ENCODE measurements around the gene PIWIL4.
"Not testable (repeated sequence)": the region's sequence is repeated elsewhere in the genome, so short reads cannot be mapped to it uniquely, and the experiment has no call there.

The PIWIL4 gene

DNA sequence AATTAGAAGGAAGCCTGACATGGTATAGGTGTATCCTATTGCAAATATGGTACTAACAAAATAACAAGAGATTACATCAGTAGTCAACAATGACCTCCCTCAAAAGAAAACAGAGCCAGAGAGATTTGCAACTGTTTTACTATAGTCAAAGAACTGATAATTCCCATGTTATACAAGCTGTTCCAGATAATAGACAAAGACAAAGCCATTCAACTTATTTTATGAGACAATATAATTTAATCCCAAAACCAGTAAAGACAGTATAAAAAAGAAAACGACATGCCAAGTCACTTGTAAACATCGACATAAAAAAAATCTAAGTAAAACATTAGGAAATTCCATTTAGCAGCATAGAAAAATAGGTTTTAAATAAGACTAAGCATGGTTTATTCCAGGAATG lies 65.2 kb downstream of the PIWIL4 start:
- in situ Hi-C loops (cut with HindIII; ENCODE audit: low sequenced_read_pairs) = no loop called here

DNA sequence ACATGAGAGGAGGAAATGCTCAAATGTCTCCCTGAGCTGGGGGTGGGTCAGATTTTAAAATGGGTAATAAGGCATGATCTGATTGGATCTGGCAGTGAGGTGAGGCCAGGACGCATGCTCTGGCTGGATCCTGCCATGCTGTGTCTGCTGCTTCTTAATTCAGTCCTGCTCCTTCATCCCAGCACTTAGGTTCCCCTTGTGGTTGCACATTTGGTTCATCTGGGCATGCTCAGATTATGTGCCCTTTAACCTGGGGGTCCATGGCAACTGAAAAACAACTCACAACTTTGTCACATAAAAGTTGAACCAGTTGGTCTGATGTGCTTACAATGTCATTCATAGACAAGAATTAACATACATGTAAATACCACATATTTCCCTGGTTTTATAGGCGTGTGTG lies 67.9 kb downstream of the PIWIL4 start:
- in situ Hi-C loops (cut with HindIII; ENCODE audit: low sequenced_read_pairs) = no loop called here

DNA sequence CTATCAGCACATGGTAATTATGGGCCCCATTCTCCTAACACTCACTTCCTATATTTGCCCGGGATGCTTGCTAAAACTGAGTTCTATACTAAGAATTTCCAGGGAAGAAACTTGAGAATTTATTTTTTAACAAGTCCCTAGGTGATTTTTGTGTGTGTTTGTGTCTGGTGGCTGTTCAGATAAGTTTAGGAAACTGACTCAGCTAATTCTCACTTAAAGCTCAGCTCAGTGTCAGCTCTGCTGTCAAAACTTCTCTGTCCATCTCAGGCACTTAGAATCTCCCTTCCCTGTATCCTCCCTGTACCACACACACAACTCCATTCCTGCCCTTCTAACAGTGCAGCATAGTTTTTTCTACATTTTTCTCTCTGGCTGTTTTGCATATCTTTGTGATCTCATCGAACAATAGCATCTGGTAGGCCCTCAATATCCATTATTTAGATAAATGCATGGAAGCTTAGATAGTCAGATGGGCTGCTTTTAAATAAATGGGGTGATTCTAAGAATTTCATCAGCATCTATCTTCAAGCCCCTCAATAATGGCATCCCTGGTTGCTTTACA lies 69.3 kb downstream of the PIWIL4 start:
- in situ Hi-C loops (cut with HindIII; ENCODE audit: low sequenced_read_pairs) = no loop called here

DNA sequence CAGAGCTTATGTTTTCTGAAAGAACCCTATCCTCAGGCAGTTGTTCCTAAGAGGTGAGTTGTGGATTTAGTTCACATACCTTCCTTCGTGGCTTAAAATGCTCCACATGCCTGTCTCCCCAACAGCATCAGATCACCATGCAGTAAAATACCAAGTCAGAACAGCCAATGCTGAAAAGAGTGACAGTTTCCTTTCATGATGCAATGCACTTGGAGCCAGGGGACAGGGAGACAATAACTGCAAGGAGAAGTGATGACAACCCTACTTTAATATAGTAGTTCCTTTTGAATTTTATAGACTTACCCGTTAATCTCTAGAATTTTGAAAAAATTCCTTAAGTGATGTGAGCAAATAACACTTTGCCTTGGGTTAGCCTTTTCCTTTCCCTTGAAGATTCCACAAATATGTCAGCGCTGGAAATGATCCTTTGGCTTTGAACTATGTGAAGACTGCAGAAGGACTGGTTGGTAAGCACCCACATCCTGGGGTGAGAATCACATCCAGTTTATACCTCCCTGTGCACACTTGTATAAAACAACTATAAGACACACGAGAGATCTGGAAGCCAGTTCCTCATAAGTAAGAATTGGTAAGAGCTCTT lies 71.2 kb downstream of the PIWIL4 start:
- in situ Hi-C loops (cut with HindIII; ENCODE audit: low sequenced_read_pairs) = no loop called here

DNA sequence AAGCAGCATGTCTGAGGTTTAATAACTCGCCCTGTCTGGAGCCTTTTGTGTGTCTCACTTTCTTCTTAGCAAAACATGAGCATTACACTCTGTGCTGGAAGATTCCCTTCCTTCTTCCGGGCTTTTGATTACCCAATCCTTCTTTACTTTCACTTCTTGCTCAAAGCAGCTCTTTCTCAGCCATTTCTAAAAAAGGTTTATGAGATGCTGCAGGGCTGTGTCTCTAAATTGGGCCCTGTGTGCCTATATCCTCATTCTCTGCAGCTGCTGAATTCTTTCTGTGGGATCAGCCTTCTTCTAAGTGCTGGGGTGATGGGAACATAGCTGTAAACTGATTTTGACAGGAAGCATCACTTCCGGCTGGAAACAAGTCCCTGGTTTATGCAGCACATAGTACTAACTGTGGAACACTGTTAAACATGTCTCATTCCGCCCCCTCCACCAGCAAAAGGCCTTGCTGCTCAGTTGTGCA lies 71.8 kb downstream of the PIWIL4 start:
- in situ Hi-C loops (cut with HindIII; ENCODE audit: low sequenced_read_pairs) = no loop called here

DNA sequence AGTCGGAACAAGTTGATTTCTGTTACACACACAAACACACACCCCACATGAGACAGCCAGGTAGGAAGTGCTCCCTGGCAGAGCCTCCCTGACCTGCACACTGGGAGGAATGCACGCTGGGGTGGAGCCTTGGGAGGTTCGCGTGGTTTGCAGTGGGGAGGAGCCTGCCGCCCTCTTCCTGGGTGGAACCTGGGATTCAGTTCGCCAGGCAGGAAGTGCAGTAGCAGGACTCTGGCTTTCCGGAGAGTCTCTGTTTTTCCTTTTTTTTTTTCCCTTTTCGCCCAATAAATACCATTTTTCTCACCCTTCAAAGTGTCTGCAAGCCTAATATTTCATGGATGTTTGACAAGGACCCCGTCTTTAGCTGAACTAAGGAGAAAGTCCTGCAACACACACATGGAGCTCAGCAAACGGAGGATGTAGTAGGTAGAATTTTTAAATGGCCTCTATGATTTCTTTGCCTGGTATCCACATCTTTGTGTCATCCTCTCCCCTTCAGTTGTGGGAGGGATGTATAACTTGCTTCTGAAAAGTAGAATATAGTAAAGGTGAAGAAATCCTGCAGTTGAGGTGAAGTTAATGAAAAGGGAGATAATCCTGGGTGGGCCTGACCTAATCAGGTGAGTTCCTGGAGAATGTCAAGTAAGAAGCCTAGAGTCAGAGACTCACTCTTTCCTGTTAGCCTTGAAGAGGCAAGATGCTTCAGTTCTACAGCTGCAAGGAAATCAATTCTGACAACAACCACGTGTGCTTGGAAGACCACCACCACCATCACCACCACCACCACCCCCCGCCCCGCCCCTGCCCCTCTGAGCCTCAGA lies 72.9 kb downstream of the PIWIL4 start:
- in situ Hi-C loops (cut with HindIII; ENCODE audit: low sequenced_read_pairs) = no loop called here

DNA sequence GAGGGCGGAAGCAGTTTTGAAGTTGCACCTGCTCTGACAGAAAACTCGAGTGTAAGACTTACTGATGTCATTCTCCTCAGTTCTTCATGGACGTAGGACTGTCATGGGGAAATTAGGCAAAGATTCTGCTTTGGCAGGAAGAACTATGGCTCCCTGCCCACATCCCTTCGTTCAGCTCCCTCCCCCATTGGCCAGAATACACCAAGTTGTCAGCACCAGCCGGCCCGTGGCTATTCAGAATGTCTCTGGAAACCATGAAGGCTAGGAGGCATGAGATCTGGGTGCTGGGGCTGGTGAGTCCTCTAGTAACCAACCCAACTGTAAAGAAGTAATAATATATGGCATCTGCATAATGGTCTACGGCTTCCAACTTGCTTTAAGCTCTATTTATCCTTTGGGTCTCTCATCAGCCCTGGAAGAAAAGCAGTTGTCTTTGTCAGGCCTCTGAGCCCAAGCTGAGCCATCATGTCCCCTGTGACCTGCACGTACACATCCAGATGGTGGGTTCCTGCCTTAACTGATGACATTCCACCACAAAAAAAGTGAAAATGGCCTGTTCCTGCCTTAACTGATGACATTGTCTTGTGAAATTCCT lies 74.1 kb downstream of the PIWIL4 start:
- in situ Hi-C loops (cut with HindIII; ENCODE audit: low sequenced_read_pairs) = no loop called here

DNA sequence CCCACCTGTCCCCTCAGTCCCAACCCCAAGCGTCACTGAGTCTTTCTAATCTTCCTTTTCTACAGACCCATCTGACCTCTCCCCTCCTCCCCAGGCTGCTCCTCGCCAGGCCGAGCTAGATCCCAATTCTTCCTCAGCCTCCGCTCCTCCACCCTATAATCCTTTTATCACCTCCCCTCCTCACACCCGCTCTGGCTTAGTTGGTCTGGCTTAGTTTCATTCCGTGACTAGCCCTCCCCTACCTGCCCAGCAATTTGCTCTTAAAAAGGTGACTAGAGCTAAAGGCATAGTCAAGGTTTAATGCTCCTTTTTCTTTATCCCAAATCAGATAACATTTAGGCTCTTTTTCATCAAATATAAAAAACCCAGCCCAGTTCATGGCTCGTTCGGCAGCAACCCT lies 76.0 kb downstream of the PIWIL4 start:
- in situ Hi-C loops (cut with HindIII; ENCODE audit: low sequenced_read_pairs) = not testable (repeated sequence)

DNA sequence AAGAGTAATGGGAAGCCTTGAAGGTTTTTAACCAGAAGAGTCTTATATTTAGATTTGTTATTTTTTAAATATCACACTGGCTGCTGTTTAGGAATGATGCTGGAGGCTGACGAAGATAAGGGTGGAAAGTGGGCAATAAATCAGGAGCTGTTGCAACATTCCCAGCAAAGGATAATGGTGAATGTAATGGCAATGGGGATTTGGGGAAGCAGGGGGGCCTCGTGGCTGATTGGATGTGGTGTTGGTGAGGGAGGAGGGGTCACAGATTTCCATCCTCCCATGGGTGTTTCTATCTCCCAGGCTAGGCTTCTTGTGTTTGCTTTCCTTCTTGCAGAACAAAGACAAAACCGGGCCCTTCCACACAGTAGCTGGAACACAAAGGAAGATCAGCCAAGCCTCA lies 80.8 kb downstream of the PIWIL4 start:
- in situ Hi-C loops (cut with HindIII; ENCODE audit: low sequenced_read_pairs) = no loop called here

DNA sequence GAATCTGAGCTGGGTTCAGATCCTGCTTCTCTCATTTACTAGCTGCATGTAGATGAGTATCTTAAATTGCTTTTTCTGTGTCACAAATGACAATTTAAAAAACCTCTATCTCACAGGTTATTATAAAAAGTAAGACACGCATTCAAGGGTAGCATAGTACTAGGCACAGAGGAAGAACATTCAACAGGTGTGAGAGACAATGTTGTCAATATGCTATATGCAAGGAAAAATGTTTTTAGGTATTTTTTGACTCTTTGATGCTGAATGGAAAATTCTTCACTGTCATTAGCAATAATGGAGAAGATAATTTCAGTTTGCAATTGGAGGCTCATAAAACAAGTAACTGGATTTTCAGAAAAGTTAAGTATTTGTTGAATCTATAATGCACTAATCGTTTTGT lies 81.6 kb downstream of the PIWIL4 start:
- in situ Hi-C loops (cut with HindIII; ENCODE audit: low sequenced_read_pairs) = no loop called here

DNA sequence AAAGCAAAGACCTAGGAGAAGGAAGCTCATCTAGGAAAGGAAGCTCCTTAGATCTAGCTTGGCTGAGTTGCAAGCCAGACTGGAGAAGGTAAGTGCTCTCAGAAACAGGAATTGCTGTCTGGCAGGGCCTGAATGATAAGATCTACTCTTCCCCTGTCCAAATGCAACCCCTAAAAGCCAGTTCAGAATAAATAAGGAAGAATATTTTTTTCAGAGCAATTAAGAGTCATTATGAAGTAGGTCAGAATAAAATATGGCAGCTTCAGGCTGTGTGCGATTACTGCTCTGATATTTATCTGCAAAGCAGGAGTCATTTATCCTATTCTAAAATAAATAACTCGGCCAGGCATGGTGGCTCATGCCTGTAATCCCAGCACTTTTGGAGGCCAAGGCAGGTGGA lies 82.1 kb downstream of the PIWIL4 start:
- in situ Hi-C loops (cut with HindIII; ENCODE audit: low sequenced_read_pairs) = no loop called here

DNA sequence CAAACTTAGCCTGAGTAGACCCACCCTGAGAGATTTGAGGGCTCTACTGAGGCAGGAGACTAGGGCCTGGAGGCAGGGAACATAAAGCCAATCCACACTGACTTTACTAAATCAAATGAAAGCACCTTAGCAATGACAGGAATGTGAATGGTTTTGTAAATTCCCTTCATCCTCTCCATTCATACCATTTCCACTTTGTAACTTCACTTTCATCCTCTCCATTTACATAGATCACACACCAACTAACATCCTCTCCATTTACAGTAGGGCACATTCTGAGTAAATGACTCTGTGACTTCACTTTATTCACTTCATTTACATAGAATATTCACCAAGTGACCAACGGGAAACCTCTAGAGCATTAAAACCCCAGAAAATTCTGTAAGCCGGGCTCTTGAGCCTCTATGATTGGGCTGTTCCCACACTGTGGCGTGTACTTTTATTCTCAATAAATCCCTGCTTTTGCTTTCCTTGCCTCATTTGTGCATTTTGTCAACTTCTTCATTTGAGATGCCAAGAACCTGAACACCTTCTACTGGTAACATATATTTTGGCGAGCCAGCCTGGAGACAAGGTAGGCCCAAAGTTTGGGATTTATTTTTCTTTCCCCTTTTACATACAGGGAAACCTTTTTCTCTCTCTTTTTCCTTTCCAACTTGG lies 82.9 kb downstream of the PIWIL4 start:
- in situ Hi-C loops (cut with HindIII; ENCODE audit: low sequenced_read_pairs) = no loop called here

DNA sequence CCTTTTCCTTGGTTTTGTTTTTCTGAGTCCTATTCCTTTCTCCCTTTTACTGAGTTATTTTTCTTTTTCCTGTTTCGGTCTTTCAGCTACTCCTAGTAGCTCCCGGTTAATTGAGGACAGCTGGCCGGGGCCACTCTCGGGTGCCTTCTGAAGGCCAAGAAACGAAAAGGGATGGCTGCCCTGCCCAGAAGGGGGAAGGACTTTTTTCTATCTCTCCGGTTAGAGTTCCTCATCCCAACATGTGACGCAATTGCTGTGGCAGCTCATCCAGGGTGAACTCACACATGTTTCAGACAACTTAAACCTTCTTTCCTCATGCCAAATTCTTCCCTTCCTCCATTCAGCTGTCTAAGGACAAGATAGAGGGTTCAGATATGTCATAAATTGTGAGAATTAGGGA lies 83.6 kb downstream of the PIWIL4 start:
- in situ Hi-C loops (cut with HindIII; ENCODE audit: low sequenced_read_pairs) = no loop called here

DNA sequence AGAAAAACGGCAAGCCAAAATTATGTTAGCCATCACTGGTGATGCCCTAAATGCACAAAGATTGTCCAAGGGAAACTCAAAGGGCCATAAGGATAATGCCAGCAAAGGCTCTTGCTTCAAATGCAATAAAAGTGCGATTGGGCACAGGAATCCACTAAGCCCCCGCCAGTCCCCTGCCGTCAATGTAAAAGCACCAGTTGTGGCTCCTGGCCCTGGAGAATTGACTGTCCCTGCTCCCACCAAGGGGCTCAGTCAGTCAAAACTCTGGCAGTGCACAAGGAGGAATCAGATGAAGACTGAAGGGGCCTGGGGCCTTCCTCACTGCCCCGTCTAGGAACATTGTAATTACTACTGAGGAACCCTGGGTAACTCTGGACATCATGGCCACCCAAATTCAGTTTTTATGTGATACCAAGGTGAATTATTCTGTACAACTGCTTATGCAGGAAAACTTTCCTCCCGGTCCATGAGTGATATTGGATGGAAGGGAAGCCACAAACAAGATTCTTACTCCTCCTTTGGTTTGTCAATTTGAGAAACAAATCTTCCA lies 85.6 kb downstream of the PIWIL4 start:
- in situ Hi-C loops (cut with HindIII; ENCODE audit: low sequenced_read_pairs) = no loop called here

DNA sequence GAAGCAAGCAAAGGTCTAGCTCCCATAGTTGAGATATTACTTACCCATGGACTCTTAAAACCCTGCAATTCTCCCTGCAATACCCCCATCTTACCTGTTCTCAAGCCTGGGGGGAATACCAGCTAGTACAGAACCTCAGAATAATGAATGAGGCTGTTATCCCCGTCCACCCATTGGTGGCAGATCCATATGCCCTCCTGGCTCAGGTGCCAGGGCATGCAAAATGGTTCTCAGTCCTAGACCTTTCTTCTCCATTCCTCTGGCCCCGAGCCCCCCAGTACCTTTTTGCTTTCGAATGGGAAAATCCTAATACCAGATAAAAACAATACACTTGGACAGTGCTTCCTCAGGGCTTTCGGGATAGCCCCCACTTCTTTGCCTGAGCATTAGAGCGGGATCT lies 86.4 kb downstream of the PIWIL4 start:
- in situ Hi-C loops (cut with HindIII; ENCODE audit: low sequenced_read_pairs) = no loop called here

DNA sequence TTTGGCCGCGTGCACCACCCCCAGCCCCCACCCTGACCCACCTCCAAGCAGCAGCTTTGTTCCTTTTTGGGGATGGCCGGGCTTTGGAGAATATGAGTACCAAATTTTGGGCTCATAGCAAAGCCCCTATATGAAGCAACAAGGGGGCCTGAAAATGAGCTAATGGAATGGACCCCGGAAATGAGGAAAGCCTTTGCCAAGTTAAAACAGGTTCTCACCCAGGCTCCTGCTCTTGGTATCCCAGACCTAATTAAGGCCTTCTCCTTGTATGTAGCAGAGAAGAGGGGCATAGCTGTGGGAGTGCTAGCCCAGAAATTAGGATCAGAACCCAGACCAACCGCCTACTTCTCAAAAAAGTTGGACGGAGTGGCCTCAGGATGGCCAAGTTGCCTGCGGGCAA lies 87.0 kb downstream of the PIWIL4 start:
- in situ Hi-C loops (cut with HindIII; ENCODE audit: low sequenced_read_pairs) = no loop called here

DNA sequence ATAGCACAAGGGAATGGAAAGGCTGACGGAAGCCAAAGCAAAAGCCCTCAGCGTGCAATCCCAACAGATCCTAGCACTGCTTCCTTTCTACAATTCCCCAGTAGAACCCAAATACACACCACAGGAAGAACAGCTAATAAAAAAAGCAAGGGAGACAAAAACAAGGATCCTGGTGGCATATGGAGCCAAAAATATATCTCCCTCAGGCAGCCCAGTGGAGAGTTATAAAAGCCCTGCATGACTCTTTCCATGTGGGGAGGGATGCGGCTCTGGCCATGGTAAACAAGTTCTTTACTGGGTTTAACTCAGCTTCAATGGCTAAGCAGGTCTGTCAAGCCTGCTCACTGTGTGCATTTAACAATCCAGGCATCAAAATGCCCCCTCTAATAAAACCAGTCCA lies 88.1 kb downstream of the PIWIL4 start:
- in situ Hi-C loops (cut with HindIII; ENCODE audit: low sequenced_read_pairs) = no loop called here

DNA sequence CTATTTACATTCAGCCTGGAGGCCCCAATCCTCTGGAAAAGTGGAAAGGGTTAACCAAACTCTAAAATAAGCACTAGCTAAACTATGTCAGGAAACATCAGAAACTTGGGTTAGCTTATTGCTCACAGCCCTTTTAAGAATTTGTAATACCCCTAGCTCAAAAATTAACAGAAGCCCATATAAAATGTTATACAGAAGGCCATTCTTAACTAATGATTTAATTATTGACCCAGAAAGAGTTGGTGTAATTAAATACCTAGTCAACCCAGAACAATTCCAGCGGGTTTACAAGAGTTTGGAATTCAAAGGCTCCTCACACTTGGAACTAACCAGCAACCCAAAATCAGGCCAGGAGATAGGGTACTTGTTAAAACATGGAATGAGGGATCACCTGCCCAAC lies 88.8 kb downstream of the PIWIL4 start:
- in situ Hi-C loops (cut with HindIII; ENCODE audit: low sequenced_read_pairs) = no loop called here

DNA sequence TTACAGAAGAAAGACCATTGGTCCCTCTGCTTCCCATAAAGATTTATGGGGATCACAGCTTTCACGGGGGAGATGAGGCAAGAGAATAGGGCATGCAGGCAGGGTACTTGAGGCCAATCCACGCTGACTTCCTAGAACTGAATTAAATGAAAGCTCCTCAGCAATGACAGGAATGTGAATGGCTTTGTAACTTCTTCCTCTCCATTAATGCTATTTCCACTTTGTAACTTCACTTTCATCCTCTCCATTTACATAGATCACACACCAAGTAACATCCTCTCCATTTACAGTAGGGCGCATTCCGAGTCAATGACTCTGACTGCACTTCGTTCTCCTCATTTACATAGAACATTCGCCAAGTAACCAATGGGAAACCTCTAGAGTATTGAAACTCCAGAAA lies 89.8 kb downstream of the PIWIL4 start:
- in situ Hi-C loops (cut with HindIII; ENCODE audit: low sequenced_read_pairs) = no loop called here

DNA sequence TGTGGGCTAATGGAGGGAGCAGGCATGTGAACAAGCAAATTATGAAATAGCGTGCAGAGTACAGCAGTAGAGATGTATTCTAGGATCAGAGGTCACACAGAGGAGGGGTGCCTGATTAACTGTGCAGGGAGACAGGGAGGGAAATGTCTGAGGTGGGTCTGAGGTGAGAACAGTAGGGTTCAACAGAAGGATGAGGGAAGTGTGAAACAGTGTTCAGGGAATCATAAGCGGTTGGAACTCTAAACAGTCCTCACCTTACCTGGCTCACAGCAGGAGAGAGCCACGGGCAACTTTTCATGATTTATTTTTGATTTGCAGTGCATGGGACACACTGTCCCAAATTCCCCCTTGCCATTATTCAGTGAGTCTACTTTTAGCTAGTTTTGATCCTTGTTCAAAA lies 90.5 kb downstream of the PIWIL4 start:
- in situ Hi-C loops (cut with HindIII; ENCODE audit: low sequenced_read_pairs) = no loop called here

DNA sequence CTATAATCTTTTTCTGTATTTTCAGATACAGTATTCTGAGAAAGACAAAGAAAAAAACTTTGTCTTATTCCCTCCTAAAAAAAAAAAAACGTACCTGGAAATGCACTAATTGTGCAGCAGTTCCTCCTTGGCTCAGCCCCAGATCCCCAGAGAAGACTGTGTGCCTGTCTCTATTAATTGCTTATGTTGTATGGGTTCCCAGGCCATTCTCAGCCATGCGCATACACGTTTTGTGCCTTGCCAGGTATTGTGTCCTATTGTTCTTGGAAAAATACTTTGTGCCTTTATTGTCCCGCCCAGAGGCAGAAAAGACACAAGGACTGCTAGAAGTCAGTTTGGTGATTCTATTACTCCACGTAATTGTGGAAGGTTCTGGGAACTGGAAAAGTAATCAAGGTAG lies 91.2 kb downstream of the PIWIL4 start:
- in situ Hi-C loops (cut with HindIII; ENCODE audit: low sequenced_read_pairs) = no loop called here

Measured in DLD1 (cell line).